Hepatocyte (in vitro differentiated cells): ENCODE results near the gene MEN1.

ENCODE experiments used
- EZH2phosphoT487 ChIP-seq: fragments of 200-600 bp; sonication (generic); IDR thresholded peaks from one replicate; pipeline ENCODE4 v1.6.1; 2018; ENCODE audit warnings: antibody characterized with exemption, mild to moderate bottlenecking, low read depth, moderate library complexity; ENCODE audit not compliant: unreplicated experiment, severe bottlenecking
- TF ChIP-seq, protein P1 (sequence below): fragments of 200-600 bp; sonication (generic); IDR thresholded peaks from 2 replicates; pipeline ENCODE4 v1.5.1; 2016; ENCODE audit warnings: antibody characterized with exemption, mild to moderate bottlenecking; ENCODE audit not compliant: poor library complexity

DNA sequence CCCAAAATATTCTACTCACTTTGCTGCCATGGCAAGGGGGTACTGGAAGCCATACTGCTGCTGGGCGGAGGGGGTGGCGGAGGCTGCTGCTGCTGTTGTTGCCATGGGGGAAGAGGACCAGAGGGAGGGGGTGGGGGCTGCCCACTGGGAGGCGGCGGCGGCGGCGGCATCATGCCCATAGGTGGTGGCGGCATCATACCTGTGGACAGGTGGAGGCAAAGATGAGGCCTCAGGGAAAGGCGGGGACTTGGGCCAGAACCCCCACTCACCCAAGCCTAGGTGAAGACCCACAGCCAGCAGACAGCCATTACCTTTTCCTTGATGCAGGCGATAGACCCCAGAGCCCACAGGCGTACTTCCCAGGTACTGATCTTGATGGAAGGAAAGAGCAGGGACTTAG, 43.5 kb downstream of the MEN1 start:
- no peak for TF ChIP-seq EZH2phosphoT487
- TF ChIP-seq, protein P1, sequence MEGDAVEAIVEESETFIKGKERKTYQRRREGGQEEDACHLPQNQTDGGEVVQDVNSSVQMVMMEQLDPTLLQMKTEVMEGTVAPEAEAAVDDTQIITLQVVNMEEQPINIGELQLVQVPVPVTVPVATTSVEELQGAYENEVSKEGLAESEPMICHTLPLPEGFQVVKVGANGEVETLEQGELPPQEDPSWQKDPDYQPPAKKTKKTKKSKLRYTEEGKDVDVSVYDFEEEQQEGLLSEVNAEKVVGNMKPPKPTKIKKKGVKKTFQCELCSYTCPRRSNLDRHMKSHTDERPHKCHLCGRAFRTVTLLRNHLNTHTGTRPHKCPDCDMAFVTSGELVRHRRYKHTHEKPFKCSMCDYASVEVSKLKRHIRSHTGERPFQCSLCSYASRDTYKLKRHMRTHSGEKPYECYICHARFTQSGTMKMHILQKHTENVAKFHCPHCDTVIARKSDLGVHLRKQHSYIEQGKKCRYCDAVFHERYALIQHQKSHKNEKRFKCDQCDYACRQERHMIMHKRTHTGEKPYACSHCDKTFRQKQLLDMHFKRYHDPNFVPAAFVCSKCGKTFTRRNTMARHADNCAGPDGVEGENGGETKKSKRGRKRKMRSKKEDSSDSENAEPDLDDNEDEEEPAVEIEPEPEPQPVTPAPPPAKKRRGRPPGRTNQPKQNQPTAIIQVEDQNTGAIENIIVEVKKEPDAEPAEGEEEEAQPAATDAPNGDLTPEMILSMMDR: no peak
